ENCODE data around the gene BICD2.

DNA sequence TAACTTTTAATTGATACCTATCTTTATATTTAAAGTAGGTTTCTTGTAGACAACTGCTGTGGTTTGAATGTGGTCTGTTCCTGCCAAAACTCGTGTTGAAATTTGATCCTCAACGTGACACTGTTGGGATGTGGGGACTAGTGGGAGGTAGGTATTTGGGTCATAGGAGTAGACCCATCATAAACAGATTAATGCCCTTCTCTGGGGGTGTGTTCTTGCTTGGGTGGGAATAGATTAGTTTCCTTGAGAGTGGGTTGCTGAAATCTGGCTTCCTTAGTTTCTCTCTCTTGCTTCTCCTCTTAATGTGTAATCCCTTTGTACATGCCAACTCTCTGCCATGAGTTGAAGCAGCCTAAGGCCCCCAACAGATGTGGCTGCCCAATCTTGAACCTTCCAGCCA lies 60.1 kb downstream of the BICD2 start:
- TF ChIP-seq, protein P1, sequence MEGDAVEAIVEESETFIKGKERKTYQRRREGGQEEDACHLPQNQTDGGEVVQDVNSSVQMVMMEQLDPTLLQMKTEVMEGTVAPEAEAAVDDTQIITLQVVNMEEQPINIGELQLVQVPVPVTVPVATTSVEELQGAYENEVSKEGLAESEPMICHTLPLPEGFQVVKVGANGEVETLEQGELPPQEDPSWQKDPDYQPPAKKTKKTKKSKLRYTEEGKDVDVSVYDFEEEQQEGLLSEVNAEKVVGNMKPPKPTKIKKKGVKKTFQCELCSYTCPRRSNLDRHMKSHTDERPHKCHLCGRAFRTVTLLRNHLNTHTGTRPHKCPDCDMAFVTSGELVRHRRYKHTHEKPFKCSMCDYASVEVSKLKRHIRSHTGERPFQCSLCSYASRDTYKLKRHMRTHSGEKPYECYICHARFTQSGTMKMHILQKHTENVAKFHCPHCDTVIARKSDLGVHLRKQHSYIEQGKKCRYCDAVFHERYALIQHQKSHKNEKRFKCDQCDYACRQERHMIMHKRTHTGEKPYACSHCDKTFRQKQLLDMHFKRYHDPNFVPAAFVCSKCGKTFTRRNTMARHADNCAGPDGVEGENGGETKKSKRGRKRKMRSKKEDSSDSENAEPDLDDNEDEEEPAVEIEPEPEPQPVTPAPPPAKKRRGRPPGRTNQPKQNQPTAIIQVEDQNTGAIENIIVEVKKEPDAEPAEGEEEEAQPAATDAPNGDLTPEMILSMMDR (conservative IDR thresholded peaks at IDR 0.05): no peak
- no peak for TF ChIP-seq EZH2 (IDR thresholded peaks at IDR 0.05; ENCODE audit: low read depth)

Data from PC-9 (cell line).